GM18870 (cell line): ENCODE measurements around the gene CMTM8.

Experiments used
- ATAC-seq: cut with Tn5 transposase; IDR thresholded peaks from one replicate; pipeline ENCODE4 v1.9.1; 2021; ENCODE audit warnings: moderate library complexity; ENCODE audit not compliant: unreplicated experiment

Gene CMTM8

DNA sequence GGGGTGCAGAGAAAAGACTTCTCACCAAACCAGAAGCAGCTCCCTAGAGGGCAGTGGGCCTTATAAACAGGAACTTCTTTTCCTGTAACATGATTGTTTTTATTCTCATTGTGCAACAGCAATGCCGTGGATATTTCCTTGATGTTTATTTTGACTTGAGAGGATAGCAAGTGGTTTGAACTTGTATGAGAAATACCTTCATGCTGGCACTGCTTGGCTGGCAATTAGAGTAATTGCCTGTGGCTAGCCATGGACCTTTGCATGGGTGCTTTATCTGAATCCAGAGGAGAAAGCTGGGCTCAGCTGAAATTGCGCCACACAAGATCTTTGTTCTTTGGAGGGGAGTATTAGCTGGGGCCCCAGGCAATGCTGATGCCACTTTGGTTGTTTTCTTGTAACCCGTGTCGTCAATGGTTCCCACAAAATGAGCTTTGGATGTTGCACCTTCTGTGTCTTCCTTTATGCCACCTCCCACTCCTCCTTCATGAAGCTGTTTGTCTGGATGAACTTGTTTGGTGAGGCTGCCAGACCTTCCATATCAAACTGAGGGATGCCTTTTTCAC lies 37.9 kb downstream of the CMTM8 start:
- ATAC-seq, result no peak

DNA sequence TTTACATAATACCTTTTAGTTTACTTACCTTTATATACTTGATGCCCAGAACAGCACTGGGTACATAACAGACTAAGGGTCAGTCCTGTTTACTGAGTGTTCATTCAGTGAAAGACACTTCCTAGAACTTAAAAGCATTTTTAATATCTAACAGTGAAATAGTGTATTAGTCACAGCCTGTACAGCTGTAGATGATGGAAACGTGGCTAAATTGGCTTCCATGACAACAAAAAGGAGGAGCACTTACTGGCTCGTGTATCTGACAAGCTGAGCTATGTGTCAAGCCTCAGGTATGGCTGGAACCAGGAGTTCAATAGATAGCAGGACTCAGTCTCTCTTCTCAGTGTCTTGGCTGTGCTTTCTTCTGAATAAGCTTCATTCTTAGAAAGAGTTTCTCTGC lies 40.2 kb downstream of the CMTM8 start:
- no peak for ATAC-seq

DNA sequence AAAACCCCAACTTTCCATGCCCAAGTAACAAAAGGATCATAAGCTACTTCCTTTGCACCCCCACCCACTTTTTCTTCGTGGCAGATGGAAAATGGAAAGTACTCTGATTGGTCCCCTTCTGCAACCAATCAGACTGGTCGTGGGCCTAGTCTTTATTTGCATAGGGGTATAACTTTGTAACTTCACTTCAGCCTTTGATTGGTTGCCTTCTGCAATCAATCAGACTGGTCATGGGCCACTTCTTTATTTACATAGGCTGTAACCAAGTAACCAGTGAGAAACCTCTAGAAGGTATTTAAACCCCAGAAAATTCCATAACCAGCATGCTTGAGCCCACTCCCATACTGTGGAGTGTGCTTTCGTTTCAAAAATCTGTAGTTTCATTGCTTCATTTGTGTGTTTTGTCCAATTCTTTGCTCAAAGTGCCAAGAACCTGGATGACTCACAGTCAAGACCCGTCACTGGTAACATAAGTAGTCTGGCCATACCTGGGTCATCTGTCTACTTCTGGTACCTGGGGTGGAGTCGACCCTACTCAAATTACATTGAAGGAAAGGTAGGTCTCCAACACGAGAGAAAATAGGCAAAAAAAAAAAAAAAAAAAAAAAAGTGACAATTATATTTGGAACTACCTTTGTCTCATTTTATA lies 41.9 kb downstream of the CMTM8 start:
- no peak for ATAC-seq

DNA sequence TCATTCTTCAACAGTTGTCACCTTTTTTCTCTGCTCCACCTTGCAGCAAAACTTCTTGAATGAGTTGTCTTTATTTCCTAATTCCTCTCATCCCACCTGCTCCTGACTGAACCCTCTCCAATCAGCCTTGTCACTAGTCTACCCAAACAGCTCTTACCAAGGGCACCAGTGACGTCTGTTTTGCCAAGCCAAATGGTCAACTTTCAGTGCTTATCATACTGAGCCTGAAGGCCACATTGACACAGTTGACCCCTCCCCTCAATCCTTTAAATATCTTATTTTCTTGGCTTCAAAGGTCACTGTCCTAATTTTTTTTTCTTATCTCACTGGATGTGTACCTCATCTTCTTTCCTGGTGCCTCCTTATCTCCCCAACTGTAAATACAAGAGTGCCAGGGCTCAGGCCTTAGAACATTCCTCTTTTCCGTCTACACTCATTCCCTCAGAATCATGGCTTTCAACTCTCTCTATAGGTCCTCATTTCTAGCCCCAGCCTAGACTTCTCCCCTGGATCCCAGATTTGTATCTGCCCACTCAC lies 43.2 kb downstream of the CMTM8 start:
- no peak for ATAC-seq

DNA sequence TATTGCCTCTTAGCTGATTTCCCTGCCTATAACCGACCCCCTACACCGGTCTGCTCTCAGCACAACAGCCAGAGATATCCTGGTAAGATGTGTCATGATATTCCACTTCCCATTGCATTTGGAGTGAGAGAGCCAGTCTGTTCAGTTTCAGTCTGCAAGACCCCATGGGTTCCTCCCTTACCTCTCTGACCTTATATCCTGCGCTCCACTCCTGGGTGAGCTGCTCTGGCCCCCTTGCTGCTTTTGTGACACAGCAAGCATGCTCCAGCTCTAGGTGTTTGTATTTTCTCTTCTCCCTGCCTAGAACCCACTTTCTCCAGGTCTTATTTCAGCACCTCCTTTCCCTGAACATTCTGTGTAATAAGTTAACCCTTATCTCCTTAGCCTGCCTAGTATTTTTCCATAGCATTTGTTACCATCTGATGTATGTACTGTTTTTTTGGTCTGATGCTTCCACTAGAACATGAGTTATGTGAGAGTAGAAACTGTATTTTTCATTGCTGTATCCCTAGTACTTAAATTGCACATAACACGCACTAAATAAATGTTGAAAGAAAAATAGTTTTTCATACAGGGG lies 44.2 kb downstream of the CMTM8 start:
- no peak for ATAC-seq

DNA sequence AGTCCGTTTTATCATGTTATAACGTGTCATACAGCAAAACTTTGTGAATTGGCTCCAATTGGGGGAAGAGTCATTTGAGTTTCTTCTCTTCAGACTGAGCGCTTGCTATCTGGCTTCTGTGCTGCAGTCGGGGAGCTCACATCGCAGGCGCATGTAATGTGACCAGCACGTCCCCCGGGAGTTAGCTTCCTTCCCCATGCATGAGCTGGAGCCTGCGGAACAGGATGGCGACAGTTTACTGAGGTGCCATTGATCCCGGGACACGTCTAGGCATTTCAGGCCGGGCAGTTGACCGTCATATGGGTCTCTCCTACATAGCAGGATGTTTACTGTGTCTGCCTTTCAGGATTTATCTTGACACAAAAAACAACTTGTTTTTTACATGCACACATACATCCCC lies 44.8 kb downstream of the CMTM8 start:
- ATAC-seq, result no peak

DNA sequence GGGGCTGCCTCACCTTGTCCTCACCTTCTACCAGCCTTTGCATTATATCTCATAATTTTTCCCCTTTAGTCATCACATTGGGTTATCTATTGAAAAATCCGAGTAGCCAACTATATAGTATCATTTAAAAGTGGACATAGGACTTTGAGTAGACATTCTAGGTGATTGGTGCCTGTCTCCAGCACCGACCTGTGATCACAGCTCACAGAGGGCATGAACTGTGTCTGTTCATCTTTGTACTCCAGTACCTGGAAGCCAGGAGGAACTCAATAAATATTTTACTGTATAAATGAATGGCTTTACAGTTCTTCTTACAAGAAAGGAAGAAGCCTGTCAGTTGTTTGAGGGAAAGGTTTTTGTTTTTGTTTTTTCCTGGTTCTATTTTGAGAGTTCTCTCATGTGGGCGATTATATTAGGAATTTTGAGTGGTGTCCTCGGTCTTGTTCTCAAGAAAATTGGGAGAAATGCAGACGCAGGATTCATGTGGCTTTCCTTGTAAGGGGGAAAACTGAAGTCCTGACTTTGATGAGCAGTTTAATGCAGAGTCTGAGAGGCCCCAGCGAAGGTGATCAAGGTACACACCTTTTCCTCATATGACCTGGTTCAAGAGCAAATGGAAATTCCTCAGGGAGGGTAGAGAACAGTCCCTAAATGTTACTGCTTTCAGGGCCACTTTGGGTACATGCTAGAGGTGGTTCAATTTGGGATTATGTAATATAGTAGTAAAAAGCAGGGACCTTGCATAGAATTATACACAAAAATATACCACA lies 46.1 kb downstream of the CMTM8 start:
- ATAC-seq, result no peak

DNA sequence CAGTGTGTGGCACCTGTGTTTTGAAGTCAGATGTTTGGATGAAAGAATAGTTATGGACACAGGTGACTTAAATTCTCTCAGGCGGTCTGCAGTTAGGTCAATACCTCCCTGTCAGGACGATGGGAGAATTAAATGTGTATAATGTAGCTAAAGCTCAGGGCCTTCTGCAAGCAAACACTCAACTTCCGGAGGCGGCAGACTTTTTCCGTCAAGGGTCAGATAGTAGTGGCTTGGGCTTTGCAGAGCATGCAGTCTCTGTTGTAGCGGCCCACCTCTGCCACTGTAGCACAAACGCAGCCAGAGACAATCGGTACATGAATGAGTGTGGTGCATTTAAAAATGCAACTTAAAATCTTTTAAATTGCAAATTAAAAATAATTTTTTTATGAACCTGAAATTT lies 47.4 kb downstream of the CMTM8 start:
- no peak for ATAC-seq

DNA sequence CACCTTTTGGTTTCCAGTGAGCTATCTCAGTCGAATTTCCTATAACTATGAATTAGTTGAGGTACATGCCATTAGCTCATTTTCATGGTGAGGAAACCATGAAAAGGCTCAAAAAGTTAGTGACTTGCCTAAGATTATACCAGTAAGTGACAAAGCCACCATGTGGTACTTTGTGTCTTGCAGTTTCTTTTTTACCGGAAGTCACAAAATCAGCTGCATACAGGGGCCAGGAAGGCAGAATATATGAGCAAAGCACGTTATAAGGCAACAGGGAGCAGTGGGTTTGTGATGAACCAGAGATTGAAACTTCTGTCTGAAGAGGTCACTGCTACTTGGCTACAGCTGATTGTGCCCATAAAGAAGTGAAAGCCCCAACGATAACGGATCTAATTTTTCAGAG lies 50.3 kb downstream of the CMTM8 start:
- ATAC-seq, result no peak

DNA sequence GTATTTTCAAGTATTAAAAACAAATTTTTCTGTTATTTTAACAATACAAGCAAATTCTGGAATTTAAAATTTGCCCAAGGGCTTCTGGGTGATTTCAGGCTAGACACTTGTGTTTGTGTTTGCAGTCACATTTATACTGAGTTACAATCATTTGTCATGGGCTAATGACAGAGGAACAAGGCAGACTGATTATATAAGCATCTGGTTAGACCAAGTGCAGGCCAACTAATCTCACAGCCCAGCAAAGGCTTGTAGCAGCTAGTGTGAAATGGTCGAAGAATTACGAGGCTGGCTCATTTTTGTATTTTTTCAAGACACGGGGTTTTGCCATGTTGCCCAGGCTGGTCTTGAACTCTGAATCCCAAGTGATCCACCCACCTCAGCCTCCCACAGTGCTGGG lies 52.1 kb downstream of the CMTM8 start:
- ATAC-seq, result no peak

DNA sequence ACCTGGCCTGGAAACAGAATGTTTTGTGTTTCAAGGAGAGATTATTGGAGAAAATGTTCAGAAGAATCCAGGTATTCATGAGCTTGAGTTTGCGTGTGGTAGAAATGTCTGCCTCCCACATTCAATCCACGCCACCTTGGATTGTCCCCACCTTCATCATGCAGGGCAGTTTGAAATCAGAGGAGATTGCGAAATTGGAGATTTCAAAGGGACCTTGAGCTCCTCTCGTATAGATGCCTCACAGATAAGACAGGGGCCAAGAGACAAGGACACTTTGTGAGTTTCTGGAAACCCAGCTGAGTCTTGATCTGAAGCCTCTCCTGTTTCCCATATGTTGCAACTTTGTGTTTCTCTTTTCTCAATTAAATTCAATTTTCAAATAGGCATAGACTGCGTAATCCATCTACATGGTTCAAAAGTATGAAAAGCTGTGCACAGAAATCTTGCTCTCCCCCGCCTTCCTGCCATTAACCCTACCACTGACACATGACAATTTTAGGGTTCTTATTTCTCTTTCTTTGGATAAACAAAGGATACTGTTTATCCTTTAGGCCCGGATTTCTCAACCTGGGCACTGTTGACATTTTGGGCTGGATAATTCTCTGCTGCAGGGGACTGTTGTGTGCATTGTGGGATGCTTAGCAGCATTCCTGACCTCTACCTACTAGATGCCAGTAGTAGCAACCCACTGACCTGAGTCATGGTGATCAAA lies 53.8 kb downstream of the CMTM8 start:
- ATAC-seq, result no peak

DNA sequence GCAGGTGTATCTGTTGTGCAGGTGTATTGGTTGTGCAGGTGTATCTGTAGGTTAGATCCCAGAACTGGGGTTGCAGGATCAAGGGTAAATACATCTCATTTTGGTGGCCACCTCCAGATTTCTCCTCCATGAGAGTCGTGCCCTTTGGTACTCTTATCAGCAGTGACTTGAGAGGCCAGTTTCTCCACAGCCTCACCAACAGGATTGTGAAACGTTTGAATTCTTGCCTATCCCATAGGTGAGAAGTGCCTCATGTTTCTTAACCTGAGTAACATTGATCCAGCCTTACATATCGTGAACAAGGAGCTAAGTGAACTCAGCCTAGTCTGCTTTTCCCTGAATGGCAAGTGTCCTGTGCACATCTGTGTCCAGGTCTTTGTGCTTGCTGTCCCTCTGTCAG lies 55.4 kb downstream of the CMTM8 start:
- ATAC-seq, result no peak

DNA sequence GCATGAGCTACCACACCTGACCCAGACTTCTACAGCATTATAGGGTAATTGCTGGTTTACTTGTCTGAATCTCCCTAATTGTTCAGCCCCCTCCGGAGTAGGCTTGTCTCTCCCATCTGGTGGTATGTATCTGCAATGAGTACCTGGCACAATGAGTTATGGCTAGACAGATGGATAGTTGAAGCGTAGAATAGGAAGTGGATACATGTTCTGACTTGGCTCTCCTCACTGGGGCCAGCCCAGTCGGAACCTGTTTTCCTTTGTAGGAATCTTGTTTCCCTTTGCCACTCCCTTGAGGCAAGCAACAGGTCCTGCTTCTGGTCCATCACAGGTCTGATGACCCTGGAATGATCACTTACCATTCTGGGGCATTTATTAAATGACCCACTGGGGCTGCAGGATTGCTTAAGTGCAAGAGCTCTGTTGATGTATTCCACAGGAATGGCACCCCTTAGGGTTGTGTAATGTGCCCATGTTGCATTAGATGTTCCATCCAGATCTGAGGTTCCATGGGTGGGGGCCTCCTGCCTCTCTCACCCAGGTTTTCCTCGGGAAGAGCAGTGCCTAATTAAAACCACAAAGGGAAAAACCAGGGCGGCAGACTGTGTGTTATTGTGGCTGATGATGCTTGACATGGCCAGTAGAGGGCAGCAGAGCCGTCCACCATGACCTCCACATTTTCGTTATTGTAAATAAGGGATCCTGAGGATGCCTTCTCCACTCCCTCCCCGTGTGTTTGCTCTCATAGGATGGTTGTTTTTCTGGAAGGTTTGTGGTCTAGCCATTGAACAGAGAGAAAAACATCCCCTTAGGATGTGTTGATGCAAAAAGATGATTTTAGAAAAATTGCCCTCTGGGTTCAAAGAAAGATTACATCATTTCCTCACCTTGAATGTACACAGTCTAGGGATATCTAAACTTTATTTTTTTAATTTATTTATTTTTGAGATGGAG lies 58.0 kb downstream of the CMTM8 start:
- ATAC-seq, result peak; percentile 53

DNA sequence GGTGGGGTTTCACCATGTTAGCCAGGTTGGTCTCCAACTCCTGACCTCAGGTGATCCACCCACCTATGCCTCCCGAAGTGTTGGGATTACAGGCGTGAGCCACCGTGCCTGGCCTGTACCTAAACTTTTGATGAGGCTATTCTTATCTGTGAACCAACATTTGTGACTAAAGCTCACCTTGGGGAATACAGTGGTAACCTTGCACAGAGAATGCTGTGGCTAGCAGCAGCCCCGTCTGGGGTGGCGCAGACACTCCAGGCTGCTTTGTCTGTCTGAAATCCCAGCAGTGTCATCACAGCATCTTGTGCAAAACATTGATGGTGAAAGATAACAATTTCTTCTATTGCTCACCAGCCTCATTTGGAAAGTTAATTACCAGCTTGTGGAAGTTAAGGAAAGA lies 58.9 kb downstream of the CMTM8 start:
- ATAC-seq, result no peak

DNA sequence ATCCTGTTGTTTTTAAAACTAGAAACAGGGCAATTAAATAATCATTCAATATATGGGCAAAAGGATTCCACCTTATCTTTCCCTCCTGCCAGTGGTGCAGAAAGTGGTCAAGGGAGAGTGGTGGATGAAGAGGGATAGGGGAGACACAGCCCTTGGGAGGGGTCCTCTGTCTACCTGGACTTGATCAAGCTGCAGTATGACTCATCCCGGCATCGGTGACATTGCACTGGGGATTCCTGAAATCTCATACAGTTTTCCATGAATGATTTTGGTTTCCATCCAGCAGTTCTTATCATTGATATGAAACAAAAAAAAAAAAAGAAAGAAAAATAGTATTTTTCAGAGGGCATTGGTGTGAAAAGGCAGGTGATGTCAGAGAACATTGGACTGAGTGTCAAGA lies 62.9 kb downstream of the CMTM8 start:
- no peak for ATAC-seq

DNA sequence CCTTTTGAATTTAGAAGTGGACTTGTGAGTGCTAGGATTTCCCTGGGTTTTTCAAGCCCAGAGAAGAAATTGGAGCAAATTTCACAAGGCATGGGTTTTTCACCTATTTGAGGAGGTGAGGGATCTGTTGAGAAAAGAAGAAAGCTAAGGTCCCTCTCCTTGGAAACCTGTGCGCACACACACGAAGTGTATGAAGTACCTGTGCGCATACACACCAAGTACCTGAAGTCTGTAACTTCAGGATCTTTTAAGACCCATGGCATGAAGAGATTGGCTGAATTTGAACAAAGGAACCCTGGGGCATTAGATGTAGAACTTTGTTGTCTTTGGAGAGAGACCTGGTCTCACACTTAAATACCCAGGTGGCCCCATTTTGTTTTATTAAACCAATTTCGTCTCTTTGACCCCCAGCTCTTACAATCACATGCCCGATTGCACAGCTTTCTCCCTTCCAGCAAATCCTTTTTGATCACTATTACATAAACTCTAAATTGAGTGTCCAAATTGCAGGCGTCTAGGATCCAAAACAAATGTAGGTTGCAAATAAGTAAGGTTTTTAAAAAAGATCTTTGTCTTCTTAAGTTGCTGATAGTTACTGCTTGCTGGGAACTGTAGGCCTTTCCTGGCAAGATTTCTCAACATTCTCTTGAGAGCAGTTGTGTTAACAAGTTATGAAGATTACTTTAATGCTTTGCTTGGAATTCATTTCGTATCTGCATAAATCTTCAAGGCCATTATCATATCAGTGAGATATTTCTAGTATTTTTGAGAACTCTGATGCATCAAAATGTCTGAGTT lies 64.3 kb downstream of the CMTM8 start:
- no peak for ATAC-seq

DNA sequence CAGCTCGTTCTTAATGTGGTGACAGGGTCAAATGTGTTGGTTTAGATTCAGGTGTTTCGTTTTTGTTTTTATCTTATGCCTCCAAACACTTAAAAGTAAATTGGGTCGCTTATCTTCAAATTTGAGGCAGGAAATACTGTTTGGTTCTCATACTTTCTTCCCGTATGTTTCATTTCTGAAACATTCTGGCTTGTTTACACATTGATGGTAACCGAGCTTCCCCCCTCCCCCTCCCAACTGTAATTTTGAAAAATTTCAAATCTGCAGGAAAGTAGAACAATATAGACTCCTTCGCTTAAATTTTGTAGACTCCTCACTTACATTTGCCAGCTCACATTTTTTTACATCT lies 64.9 kb downstream of the CMTM8 start:
- ATAC-seq, result no peak

DNA sequence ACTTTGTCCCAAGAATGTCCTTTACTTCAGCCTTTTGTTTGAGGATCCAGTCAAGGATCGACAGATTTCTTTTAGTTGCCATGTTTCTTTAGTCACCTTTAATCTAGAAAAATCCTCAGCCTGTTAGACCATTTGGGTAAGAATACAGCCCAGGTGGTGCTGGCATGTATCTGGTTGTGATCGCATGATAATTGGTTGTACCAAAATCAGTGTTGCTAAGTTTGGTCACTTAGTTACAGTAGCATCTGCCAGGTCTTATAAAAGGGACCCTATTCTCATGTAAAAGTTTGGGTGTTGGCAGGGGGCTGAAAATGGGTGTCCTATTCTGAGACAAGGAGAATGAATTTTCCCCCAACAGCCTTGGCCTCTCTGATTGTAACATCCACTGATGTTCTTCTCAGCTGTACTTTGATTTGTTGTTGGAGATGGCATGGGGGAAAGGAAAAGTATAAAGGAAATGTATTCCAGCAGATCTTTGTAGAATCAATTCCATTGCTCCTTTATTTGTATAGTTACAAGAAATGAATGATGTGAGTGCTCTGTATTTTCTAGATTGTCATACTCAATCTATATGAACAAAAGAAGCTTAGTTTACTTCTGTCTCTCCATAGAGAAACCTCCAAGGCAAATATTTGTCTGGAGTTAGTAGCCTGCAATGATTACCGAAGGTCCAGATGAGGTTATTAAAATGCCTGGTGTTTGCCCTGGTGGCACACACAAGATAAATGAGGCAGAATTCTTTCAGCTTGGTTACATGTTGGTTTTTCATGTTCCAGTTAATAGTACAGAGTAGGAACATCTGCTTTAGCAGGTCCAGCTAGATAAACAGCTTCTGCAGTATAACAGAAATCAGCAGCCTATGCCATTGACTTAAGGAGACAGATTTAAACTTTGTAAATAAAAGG lies 65.7 kb downstream of the CMTM8 start:
- no peak for ATAC-seq
